CD4-positive, CD25-positive, alpha-beta regulatory T cell (primary cell): ENCODE data around the gene TRMT2B. TPM values are rescaled to one million over a fixed set of nuclear protein-coding genes. Genes with fewer than 3 reads are reported as not detected.
"Not testable (repeated sequence)": the region's sequence is repeated elsewhere in the genome, so short reads cannot be mapped to it uniquely, and the experiment has no call there.

Experiments used
- ATAC-seq, 2 donors: fragments of 150-1000 bp; cut with Tn5 transposase; one replicate each; pipeline ENCODE4 v1.10.0; 2021; ENCODE audit warnings: low read depth in 2 of 2, moderate number of reproducible peaks in 2 of 2, moderate library complexity in 1 of 2
- DNase-seq, 3 donors: peaks; one replicate each; pipeline versions ENCODE4 v3.0.0 to v3.0.0-alpha.2; 2012 to 2022; ENCODE audit warnings: mixed read lengths in 1 of 3
- H3K27ac ChIP-seq: one replicate; pipeline ENCODE4 v1.7.0; 2013; ENCODE audit warnings: mild to moderate bottlenecking, low read length; ENCODE audit not compliant: insufficient read depth, poor library complexity, severe bottlenecking
- H3K27me3 ChIP-seq: one replicate; pipeline ENCODE4 v1.7.0; 2013; ENCODE audit warnings: low read length; ENCODE audit not compliant: control insufficient read depth, insufficient read depth
- H3K36me3 ChIP-seq: one replicate; pipeline ENCODE4 v1.7.0; 2013; ENCODE audit warnings: mild to moderate bottlenecking, low read length, moderate library complexity; ENCODE audit not compliant: control insufficient read depth, insufficient read depth
- H3K4me1 ChIP-seq: 2 replicates; pipeline ENCODE4 v1.7.0; 2013; ENCODE audit warnings: mild to moderate bottlenecking, low read length; ENCODE audit not compliant: insufficient read depth, control insufficient read depth, poor library complexity, severe bottlenecking
- H3K4me3 ChIP-seq: one replicate; pipeline ENCODE4 v1.7.0; 2013; ENCODE audit warnings: low read depth, mild to moderate bottlenecking, low read length, moderate library complexity
- H3K9me3 ChIP-seq, 2 experiments: 1 replicate in 1 of 2; 2 replicates in 1 of 2; pipeline ENCODE4 v1.7.0; 2013; ENCODE audit warnings: low read length in 2 of 2, mild to moderate bottlenecking in 1 of 2, moderate library complexity in 1 of 2; ENCODE audit not compliant: control insufficient read depth in 2 of 2
- H3K27ac Mint-ChIP-seq, 3 donors: one replicate each; pipeline ENCODE4 v1.8.0; 2020 to 2022; ENCODE audit warnings: mild to moderate bottlenecking in 3 of 3, mixed read lengths in 3 of 3, moderate library complexity in 2 of 3
- H3K27me3 Mint-ChIP-seq: one replicate; pipeline ENCODE4 v1.8.0; 2022; ENCODE audit warnings: mild to moderate bottlenecking, mixed read lengths
- H3K36me3 Mint-ChIP-seq: one replicate; pipeline ENCODE4 v1.8.0; 2020; ENCODE audit warnings: mixed read lengths
- H3K4me1 Mint-ChIP-seq, 4 donors: one replicate each; pipeline ENCODE4 v1.8.0; 2020 to 2022; ENCODE audit warnings: mixed read lengths in 4 of 4, mild to moderate bottlenecking in 1 of 4
- H3K4me3 Mint-ChIP-seq, 4 donors: one replicate each; pipeline ENCODE4 v1.8.0; 2020 to 2022; ENCODE audit warnings: mild to moderate bottlenecking in 4 of 4, mixed read lengths in 4 of 4, moderate library complexity in 3 of 4
- H3K9me3 Mint-ChIP-seq, 7 donors: one replicate each; pipeline ENCODE4 v1.8.0; 2020 to 2022; ENCODE audit warnings: mixed read lengths in 7 of 7, mild to moderate bottlenecking in 3 of 7, moderate library complexity in 2 of 7
- polyA plus RNA-seq, 4 donors: library from polyadenylated mRNA; unstranded; fragments of 300-500 nt; fragmentation: Illumina TruSeq; gene quantifications; one replicate each; pipeline ENCODE4 v1.2.3, GENCODE V29; 2021
- total RNA-seq: library from RNA; stranded (reverse); gene quantifications from one replicate; pipeline ENCODE4 v1.2.3, GENCODE V29; 2022

Gene TRMT2B
- total and polyA plus RNA-seq, 5 donors from 2014 or later: 37.2 to 52.3 (median 37.5) TPM

DNA sequence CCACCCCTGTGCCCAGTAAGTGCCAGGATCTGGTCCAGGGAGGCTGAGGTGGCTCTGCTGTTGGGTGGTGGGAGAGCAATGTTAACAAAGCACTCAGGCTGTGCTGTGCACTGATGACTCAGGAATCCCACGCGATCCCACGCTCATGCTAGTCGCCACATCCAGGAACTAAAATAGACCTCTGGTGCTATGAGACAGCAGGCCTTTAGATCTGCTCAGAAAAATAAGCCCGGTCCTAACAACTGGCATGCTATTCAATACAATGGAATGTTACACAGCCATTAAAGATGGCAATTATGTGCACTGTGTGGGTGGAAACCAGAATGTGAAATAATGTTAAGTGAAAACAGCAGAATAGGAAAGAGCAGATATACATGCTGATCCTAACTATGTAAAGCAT, 56.4 kb downstream of the TRMT2B start:
- H3K4me1 Mint-ChIP-seq: peaks cover 0 to 10% (median 1%) of the 10 kb centered on the region in 4 donors
- H3K4me3 ChIP-seq: no peak overlapping the region
- H3K27ac ChIP-seq: no peak overlapping the region
- no peaks in the 10 kb centered on the region for H3K9me3 Mint-ChIP-seq
- ATAC-seq (no peak), DNase-seq (no peak)
- H3K9me3 ChIP-seq: no peaks in the 10 kb centered on the region
- no peaks in the 10 kb centered on the region for H3K27me3 Mint-ChIP-seq
- H3K27me3 ChIP-seq: no peaks in the 10 kb centered on the region
- H3K36me3 ChIP-seq: peaks cover 6% of the 10 kb centered on the region
- no peak overlapping the region for H3K27ac Mint-ChIP-seq
- H3K4me3 Mint-ChIP-seq: peak overlapping the region in 1 of 4 donors; percentile 21
- H3K4me1 ChIP-seq: no peaks in the 10 kb centered on the region
- peaks cover 3% of the 10 kb centered on the region for H3K36me3 Mint-ChIP-seq

DNA sequence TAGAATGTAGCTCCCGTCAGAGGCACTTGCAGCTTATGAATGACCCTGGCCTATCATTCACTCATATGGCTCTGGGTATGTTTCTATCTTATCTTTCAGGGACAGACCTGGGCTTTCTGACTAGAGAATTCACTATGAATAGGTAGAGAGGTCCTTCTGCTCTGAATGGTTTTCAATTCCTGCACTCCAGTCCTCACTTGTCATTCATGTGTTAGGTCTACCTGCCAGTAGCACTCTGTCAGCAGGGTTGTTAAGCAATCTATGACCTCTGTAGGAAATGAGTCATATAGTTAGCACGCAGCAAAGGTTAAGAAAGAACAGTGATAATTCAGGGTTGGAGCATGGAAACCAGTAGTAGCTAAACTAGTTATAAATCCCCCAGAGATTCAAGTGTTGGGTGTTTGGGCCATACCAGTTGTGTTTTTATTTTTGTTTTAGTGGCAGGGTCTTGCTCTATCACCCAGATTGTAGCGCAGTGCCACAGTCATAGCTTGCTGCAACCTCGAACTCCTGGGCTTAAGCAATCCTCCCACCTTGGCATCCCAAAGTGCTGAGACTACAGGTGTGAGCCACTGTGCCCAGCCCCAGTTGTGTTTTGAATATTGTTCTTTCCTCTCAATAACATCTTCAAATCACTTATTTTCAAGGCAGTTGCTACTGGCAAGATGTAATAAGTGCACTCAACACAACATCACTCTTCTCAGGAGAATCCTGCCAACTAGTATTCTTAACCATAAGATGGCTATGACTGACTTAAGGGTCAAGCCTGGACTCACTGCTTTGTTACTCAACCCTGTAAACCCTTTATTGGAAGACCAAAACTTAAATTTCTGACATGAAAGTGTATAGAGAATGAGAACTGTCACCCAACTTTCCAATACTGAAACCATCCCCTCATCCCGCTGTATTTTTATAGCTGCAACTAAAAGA, 57.3 kb downstream of the TRMT2B start:
- Mint-ChIP-seq H3K36me3 (peaks cover 3% of the 10 kb centered on the region), H3K4me3 (no peak overlapping the region), H3K27ac (peak overlapping the region in 2 of 3 donors; percentile 2 to 69), H3K4me1 (peaks cover 0 to 10% (median 1%) of the 10 kb centered on the region in 4 donors), H3K27me3 (no peaks in the 10 kb centered on the region), H3K9me3 (no peaks in the 10 kb centered on the region)
- no peaks in the 10 kb centered on the region for H3K4me1 ChIP-seq
- H3K9me3 ChIP-seq: no peaks in the 10 kb centered on the region
- DNase-seq (peak in 1 of 3 donors; percentile 50), ATAC-seq (no peak)
- no peak overlapping the region for H3K4me3 ChIP-seq
- no peak overlapping the region for H3K27ac ChIP-seq
- no peaks in the 10 kb centered on the region for H3K27me3 ChIP-seq
- peaks cover 3% of the 10 kb centered on the region for H3K36me3 ChIP-seq

DNA sequence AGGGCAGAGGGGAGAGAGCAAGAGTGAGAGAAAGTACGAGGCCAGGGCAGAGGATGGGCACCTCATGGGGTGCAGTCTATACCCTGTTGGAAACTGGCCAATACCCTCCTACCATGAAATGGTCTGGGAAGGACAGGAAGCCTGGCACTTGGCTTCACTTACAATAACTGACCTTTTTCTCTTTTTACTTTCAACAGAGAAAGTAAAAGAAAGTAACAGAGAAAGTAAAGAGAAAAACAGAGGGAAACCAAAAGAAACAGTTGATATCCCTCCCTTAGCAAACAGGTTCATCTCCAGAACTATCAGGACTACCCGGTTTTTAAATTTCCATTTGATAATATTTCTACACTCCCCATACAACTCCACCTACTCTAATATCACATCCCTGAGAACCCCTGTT, 61.8 kb downstream of the TRMT2B start:
- Histone ChIP-seq H3K4me3 (no peak overlapping the region), H3K27ac (no peak overlapping the region), H3K4me1 (no peaks in the 10 kb centered on the region), H3K36me3 (peaks cover 8% of the 10 kb centered on the region), H3K27me3 (no peaks in the 10 kb centered on the region), H3K9me3 (no peaks in the 10 kb centered on the region)
- Mint-ChIP-seq H3K27ac (no peak overlapping the region), H3K36me3 (peaks cover 13% of the 10 kb centered on the region), H3K27me3 (no peaks in the 10 kb centered on the region), H3K9me3 (peaks cover 0 to 2% (median 0%) of the 10 kb centered on the region in 7 donors), H3K4me3 (no peak overlapping the region), H3K4me1 (peaks cover 0 to 8% (median 0%) of the 10 kb centered on the region in 4 donors)
- no peak for ATAC-seq
- DNase-seq: no peak

DNA sequence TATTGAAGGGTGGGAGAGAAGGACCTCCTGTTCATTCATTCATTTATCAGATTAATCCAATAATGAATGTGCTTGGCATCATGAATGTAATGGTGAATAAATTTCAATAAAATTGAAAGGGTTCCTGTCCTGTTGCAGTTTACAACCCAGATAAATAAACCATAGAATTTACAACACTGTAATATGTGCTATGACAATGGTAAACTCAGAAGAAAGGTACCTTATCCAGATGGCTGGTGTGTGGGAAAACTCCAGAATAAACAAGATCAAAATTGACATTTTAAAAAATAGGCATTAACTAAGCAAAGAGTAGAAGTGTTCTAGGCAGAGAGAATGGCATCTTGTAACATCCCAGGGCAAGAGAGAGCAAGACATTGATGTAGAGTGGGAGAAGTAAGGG, 67.1 kb downstream of the TRMT2B start:
- Mint-ChIP-seq H3K27ac (peak overlapping the region in 1 of 3 donors; percentile 3), H3K27me3 (no peaks in the 10 kb centered on the region), H3K4me1 (no peaks in the 10 kb centered on the region), H3K4me3 (no peak overlapping the region), H3K9me3 (peaks cover 0 to 3% (median 0%) of the 10 kb centered on the region in 7 donors), H3K36me3 (peaks cover 16% of the 10 kb centered on the region)
- H3K27me3 ChIP-seq: no peaks in the 10 kb centered on the region
- no peak overlapping the region for H3K4me3 ChIP-seq
- no peak for DNase-seq
- no peaks in the 10 kb centered on the region for H3K9me3 ChIP-seq
- peaks cover 8% of the 10 kb centered on the region for H3K36me3 ChIP-seq
- H3K27ac ChIP-seq: no peak overlapping the region
- ATAC-seq: no peak
- no peaks in the 10 kb centered on the region for H3K4me1 ChIP-seq

DNA sequence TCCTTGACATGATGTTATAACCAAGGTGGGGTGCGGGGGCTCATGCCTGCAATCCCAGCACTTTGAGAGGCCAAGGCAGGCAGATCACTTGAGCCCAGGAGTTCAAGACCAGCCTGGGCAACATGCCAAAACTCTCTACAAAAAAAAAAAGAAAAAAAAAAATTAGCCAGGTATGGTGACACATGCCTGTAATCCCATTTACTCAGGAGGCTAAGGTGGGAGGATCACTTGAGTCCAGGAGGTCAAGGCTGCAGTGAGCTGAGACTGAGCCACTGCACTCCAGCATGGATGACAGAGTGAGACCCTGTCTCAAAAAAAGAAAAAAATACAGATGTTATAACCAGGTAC, 70.4 kb downstream of the TRMT2B start:
- H3K27ac Mint-ChIP-seq, H3K9me3 Mint-ChIP-seq, H3K27me3 Mint-ChIP-seq, H3K9me3 ChIP-seq, ATAC-seq, H3K27ac ChIP-seq, H3K27me3 ChIP-seq, H3K4me1 Mint-ChIP-seq, H3K36me3 Mint-ChIP-seq, H3K36me3 ChIP-seq, H3K4me1 ChIP-seq, H3K4me3 Mint-ChIP-seq, DNase-seq, H3K4me3 ChIP-seq: not testable (repeated sequence)

DNA sequence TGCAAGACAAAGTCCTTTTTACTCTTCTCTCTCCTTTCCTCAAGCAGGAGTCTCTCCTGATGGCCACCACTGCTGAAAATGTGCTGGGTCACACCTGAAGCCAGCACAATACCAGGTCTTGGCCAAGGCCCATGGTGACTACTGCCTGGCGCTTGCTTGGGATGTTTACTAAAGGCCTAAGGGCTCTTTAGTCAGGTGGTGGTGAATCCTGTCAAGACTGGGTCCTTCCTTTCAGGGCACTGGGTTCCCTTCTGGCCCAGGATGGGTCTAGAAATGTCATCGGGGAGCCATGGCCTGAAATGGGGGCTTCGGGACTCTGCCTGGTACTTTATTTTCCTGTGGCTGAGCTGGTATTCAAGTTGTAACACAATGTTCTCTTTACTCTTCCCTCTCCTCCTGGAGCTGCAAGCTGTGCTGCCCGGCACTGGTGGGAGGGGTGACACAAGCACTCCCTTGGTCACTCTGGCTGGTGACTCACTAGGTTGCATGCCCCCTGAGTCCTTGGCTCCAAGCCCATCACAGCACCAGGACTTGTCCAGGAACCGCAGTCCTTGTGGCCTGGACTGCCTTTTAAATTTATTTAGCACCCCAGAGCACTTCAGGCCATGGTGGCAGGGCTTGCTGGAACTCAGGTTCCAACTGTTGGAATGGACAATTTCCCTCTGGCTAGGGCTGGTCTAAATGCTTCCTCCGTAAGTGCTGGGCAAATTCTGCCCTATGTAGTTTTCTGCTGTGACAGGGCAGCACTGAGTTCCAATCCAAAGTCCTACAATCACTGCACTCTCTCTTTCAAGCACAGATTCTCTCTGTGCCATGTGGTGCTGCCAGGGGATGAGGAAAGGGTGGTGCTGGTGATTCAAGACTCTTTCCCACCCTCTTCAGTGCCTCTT, 71.1 kb downstream of the TRMT2B start:
- Mint-ChIP-seq H3K9me3 (peaks cover 0 to 3% (median 0%) of the 10 kb centered on the region in 7 donors), H3K4me3 (no peak overlapping the region), H3K27ac (no peak overlapping the region), H3K36me3 (peaks cover 9% of the 10 kb centered on the region), H3K27me3 (no peaks in the 10 kb centered on the region), H3K4me1 (peaks cover 0 to 5% (median 2%) of the 10 kb centered on the region in 4 donors)
- no peak for DNase-seq
- no peaks in the 10 kb centered on the region for H3K36me3 ChIP-seq
- no peaks in the 10 kb centered on the region for H3K9me3 ChIP-seq
- no peak for ATAC-seq
- no peak overlapping the region for H3K27ac ChIP-seq
- no peak overlapping the region for H3K4me3 ChIP-seq
- H3K4me1 ChIP-seq: no peaks in the 10 kb centered on the region
- no peaks in the 10 kb centered on the region for H3K27me3 ChIP-seq

DNA sequence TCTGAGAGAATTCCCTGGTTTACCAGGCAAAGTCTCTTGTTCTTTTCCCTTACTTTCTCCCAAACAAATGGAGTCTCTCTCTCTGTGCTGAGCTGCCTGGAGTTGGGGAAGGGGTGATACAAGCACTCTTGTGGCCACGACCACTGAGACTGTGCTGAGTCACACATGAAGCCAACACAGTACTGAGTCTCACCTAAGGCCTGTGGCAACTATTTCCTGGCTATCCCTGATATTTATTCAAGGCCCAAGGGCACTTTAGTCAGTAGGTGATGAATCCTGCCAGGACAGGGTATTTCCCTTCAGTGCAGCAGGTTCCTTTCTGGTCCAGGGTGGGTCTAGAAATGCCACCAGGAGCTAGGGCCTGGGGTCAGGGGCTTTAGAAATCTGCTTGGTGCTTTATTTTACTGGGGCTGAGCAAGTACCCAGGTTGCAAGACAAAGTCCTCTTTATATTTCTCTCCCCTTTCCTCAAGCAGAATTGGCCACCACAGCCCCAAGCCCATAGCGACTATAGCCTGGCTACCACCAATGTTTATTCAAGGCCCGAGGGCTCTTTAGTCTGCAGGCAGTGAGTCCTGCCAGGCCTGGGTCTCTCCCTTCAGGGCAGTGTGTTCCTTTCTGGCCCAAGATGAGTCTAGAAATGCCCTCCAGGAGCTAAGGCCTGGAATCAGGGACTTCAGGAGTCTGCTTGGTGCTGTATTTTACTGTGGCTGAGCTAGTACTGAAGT, 71.9 kb downstream of the TRMT2B start:
- Histone ChIP-seq H3K27me3 (no peaks in the 10 kb centered on the region), H3K4me1 (no peaks in the 10 kb centered on the region), H3K9me3 (no peaks in the 10 kb centered on the region), H3K4me3 (no peak overlapping the region), H3K36me3 (no peaks in the 10 kb centered on the region), H3K27ac (no peak overlapping the region)
- H3K4me3 Mint-ChIP-seq: no peak overlapping the region
- H3K27ac Mint-ChIP-seq: no peak overlapping the region
- peaks cover 0 to 5% (median 2%) of the 10 kb centered on the region in 4 donors for H3K4me1 Mint-ChIP-seq
- no peak for ATAC-seq
- peaks cover 0 to 2% (median 0%) of the 10 kb centered on the region in 7 donors for H3K9me3 Mint-ChIP-seq
- DNase-seq: no peak
- H3K27me3 Mint-ChIP-seq: no peaks in the 10 kb centered on the region
- peaks cover 5% of the 10 kb centered on the region for H3K36me3 Mint-ChIP-seq
